Hypothalamus (tissue), 51 donors: ENCODE measurements around the gene HNRNPLL.
"Not testable (repeated sequence)": the region's sequence is repeated elsewhere in the genome, so short reads cannot be mapped to it uniquely, and the experiment has no call there.

Experiments used
- DNase-seq, 51 donors: peaks; one replicate each; lab custom pipeline; 2025; lab: John Stamatoyannopoulos, UW

Gene HNRNPLL

GRCh38 chr2:38620282-38620977 is 17.7 kb upstream of the HNRNPLL start:
- no peak for DNase-seq

GRCh38 chr2:38619458-38620164 is 16.9 kb upstream of the HNRNPLL start:
- DNase-seq = no peak

- DNase-seq = no peak
Observed at GRCh38 chr2:38617301-38617700, 14.6 kb upstream of the HNRNPLL start.

GRCh38 chr2:38615237-38615636 is 12.5 kb upstream of the HNRNPLL start:
- DNase-seq = no peak

DNA sequence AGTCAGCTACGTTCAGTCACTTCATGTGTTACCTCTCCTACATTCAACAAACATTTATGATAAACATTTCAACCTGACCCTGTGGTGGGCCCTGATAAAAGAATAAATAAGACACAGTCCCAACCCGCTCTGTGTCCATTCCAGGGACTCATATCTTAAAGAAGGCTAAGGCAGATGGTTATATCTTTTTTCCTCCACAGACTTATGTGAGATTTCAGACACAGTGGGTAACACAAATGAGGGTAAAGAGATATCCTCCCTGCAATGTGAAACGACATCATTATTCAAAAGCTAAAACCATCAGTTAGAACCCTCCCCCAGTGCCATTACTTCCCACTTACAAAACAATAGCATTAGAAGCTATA is 11.1 kb upstream of the HNRNPLL start:
- no peak for DNase-seq

- DNase-seq = peak in 2 of 51 donors; percentile 3 to 6
Observed at GRCh38 chr2:38613126-38613848, 10.6 kb upstream of the HNRNPLL start.

GRCh38 chr2:38610851-38611801 is 8.4 kb upstream of the HNRNPLL start:
- no peak for DNase-seq

DNA sequence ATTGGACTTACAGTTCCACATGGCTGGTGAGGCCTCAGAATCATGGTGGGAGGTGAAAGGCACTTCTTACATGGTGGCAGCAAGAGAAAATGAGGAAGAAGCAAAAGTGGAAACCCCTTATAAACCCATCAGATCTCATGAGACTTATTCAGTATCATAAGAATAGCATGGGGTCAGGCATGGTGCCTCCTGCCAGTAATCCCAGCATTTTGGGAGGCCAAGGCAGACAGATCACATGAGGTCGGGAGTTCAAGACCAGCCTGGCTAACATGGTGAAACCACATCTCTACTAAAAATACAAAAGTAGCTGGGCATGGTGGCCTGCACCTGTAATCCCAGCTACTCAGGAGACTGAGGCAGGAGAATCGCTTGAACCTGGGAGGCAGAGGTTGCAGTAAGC is 6.5 kb upstream of the HNRNPLL start:
- DNase-seq = not testable (repeated sequence)

GRCh38 chr2:38608755-38609154 is 6.0 kb upstream of the HNRNPLL start:
- no peak for DNase-seq

DNA sequence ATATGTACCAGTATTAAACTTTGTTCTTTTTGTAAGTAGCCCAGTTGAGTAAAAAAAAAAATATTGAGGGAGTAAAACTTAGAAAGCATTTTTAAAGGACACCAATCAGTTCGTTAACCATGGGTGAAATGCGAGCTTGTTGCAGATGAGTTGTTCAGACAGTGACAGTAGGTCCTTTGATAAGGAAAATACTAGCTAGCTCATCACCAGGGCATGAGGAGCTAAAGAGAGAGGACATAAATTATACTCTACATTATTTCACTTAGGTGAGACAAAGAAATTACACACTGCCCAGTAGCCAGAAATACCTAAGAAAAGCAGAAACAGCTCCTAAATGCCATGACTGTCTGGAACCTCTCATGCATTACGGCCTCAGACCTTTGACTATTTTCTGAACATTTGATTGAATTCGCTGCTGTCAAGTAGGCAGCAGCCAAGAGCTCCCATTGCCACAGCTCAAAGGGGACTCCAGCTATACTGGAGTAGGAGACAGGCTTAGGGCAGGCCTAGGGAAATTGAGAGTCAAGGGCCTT is 2.6 kb upstream of the HNRNPLL start:
- DNase-seq = no peak

DNA sequence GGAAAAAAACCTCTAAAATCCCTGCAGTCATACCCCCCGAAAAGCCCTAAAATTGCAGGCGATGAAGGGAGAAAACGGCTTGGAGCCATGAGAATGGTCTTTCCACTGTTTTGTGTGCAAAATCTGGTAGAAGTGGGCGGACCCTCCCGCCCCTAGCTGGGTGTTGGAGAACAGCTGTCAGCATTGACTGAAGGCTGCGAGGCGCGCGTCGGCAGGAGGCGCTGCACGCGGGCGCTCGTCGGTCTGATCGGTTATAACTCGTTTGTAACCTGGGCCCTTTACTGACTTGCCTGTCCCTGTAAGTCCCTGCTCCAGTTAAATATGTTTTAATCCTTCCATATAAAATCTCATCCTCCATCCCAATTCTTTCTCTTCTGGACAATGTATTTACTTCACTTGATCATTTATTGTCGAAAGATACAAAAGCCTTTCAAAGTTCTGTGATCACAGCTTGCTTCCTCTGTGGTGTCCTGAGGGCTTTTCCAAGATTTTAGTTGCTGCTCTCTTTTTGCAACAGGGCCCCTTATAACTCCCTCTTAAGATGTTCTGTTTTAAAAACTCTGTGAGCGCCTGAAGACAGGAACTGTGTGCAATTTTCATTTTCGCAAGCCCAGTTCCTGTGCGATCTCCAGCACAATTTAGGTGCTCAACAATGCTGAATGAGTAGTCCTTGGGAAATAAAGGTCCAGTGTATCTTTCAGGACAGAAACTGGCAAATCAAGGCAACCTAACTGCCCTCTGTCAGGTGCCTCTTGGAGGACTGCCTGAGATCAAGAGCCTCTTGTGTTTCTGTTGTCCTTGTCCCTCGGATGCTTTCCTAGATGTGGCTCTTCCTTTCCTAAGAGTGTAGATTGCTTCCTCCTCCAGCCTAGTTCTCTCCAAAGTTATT is 918 bp upstream of the HNRNPLL start:
- DNase-seq = peak in 48 of 51 donors; percentile 21 to 91 (median 68)

GRCh38 chr2:38602136-38602731 is 494 bp downstream of the HNRNPLL start:
- DNase-seq = peak in 36 of 51 donors; percentile 21 to 84 (median 60)

DNA sequence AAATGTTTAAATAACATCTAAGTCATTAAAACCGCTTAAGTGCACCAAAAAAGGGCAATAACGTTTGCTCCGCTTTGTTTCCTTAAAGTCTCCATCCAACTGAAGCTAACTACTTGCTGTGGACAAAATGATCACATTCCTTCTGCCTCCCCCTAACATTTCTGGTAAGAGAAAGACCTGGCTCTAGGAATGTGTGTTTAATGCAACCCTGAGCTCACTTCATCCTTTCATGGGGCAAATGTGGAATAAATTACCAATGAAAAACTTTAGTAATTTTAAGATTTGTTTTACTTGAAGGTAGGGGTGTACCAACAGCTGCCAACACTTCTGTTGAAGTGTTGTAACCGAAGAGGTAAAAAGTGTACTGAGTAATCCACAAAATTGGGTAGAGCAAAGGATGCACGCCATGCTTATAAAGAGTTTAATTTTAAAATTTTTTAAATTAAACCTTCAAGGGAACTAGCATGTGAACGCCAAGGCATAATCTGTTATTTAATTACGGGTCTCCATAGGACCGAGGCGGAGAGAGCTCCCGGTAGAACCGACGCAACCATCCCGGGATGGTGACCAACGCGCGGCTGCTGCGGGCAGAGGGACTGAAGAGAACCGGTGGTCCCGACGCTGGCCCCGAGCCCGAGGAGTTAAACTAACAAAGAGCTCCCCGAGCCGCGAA is 1.1 kb downstream of the HNRNPLL start:
- peak in 11 of 51 donors; percentile 19 to 65 (median 44) for DNase-seq

DNA sequence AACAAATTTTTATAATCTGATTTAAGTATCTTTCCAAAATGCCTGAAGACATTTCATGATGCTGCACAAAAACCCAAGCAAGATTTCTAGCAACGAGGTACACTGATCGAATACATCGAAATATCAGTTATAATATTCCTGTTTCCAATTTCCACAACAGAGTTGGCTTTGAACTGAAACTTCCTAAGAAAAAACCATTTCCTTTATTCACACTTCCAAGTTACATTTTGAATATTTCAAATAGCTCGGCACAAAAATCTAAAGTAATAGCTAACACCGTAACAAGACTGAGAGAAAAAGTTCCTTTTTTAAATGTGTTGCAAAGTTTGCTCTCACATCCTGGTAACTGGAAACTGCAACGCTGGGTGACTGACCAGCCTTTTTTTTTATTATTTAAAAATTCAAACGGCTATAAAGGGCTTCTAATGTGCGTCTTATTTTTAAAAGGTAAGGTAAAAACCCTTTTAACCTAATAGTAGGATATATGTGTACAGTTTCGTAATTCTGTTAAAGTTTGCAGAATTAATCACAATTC is 1.7 kb downstream of the HNRNPLL start:
- DNase-seq = peak in 1 of 51 donors; percentile 32

DNA sequence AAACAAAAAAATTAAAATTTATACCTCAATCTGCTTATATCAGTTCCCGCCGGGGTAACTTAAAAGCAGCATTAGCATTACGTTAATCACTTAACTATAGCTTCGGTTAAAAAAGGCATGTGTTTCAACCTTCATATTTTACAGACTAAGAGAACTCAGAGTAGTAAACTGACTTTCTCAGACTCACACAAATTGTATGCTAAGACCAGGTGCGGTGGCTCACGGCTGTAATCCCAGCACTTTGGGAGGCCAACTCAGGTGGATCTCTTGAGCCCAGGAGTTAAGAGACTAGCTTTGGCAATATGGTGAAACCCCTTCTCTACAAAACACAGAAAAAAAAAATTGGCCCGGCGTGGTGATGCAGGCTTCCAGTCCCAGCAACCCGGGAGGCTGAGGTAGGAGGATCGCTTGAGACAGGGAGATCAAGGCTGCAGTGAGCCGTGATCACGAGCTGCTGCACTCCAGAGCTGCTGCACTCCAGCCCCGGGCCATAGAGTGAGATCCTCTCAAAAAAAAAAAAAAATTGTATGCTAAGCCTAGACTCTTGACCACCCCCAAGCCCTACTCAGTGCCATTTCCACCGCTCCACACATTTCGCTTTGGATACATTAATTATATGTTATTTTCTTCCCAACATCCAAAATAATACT is 2.4 kb downstream of the HNRNPLL start:
- DNase-seq = peak in 1 of 51 donors; percentile 2

DNA sequence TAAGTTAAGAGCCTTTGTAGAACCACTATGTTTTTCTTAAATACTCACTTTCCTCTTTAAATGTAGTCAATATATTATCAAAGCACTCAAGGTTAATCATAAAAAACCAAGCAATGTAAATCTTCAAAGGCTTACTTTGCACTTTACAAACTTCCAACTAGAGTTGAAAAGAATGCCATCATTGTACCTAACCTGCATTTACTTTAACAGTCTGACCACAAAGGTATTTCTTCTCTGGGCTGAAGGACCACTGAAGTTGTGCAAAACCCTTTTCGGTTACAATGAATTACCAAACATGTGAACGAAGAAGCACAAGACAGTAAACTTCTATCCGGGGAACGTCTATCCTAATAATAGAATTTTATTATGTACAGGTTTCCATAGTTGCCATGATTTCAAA is 3.0 kb downstream of the HNRNPLL start:
- DNase-seq = no peak

DNA sequence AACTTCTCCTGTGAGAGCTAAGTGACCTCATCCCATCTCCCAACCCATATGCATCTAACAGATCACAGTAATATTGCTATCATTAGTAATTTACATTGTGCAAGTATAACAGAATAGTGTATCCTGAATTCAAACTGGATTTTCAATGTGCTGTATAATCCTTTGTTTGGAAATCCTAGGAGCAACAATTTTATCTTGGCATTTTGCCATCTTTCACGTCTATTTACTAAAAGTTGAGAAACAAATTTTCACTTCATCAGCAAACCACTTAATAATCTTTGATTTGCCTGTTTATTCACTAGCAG is 3.8 kb downstream of the HNRNPLL start:
- DNase-seq = no peak
